Mesenchymal stem cell (in vitro differentiated cells and primary cell): ENCODE data around the gene KLF16.

Experiments
- DNase-seq: peaks from one replicate; pipeline ENCODE4 v3.0.0-alpha.2; 2013
- H2AFZ ChIP-seq: one replicate; pipeline ENCODE4 v1.6.1; 2013; ENCODE audit warnings: low read depth, mild to moderate bottlenecking, control low read depth, inconsistent platforms, low read length, moderate library complexity
- H2AK5ac ChIP-seq: 2 replicates; pipeline ENCODE4 v1.6.1; 2013; ENCODE audit warnings: low read length, moderate library complexity, mild to moderate bottlenecking, inconsistent platforms; ENCODE audit not compliant: severe bottlenecking
- H2BK120ac ChIP-seq: one replicate; pipeline ENCODE4 v1.6.1; 2013; ENCODE audit warnings: low read depth, mild to moderate bottlenecking, inconsistent platforms, low read length, moderate library complexity
- H2BK12ac ChIP-seq, 2 experiments: one replicate each; pipeline ENCODE4 v1.6.1; 2013; ENCODE audit warnings: inconsistent platforms in 2 of 2, low read length in 2 of 2, mild to moderate bottlenecking in 2 of 2, moderate library complexity in 2 of 2, control low read depth in 1 of 2
- H2BK15ac ChIP-seq: one replicate; pipeline ENCODE4 v1.6.1; 2013; ENCODE audit warnings: mild to moderate bottlenecking, low read depth, inconsistent platforms; ENCODE audit not compliant: poor library complexity, severe bottlenecking
- H2BK5ac ChIP-seq: 2 replicates; pipeline ENCODE4 v1.6.1; 2013; ENCODE audit warnings: low read depth, mild to moderate bottlenecking, low read length, control low read depth, inconsistent platforms; ENCODE audit not compliant: poor library complexity, severe bottlenecking
- H3K14ac ChIP-seq, 2 experiments: one replicate each; pipeline ENCODE4 v1.6.1; 2013; ENCODE audit warnings: inconsistent platforms in 2 of 2, low read length in 2 of 2, control low read depth in 1 of 2, mild to moderate bottlenecking in 1 of 2, moderate library complexity in 1 of 2
- H3K18ac ChIP-seq, 2 experiments: one replicate each; pipeline ENCODE4 v1.6.1; 2013; ENCODE audit warnings: inconsistent platforms in 2 of 2, low read length in 2 of 2, control low read depth in 1 of 2, low read depth in 1 of 2, mild to moderate bottlenecking in 1 of 2
- H3K23ac ChIP-seq, 2 experiments: one replicate each; pipeline ENCODE4 v1.6.1; 2013; ENCODE audit warnings: inconsistent platforms in 2 of 2, low read length in 2 of 2, mild to moderate bottlenecking in 2 of 2, moderate library complexity in 2 of 2, control low read depth in 1 of 2
- H3K27ac ChIP-seq: 2 replicates; pipeline ENCODE4 v1.5.1; 2013; ENCODE audit warnings: mild to moderate bottlenecking, moderate library complexity, low read length, control low read depth, inconsistent platforms; ENCODE audit not compliant: poor library complexity, severe bottlenecking
- H3K27me3 ChIP-seq, 2 experiments: 2 replicates each; pipeline versions ENCODE4 v1.6.1 to v1.7.0; 2013; ENCODE audit warnings: low read length in 2 of 2, mild to moderate bottlenecking in 2 of 2, moderate library complexity in 2 of 2, control low read depth in 1 of 2, inconsistent platforms in 1 of 2; ENCODE audit not compliant: control insufficient read depth in 1 of 2, insufficient read depth in 1 of 2
- H3K36me3 ChIP-seq, 2 experiments: 2 replicates each; pipeline versions ENCODE4 v1.6.1 to v1.7.0; 2013; ENCODE audit warnings: low read length in 2 of 2, control low read depth in 1 of 2, inconsistent platforms in 1 of 2, low read depth in 1 of 2, mild to moderate bottlenecking in 1 of 2; ENCODE audit not compliant: insufficient read depth in 2 of 2, control insufficient read depth in 1 of 2
- H3K4ac ChIP-seq, 2 experiments: one replicate each; pipeline ENCODE4 v1.6.1; 2013; ENCODE audit warnings: inconsistent platforms in 2 of 2, low read length in 2 of 2, mild to moderate bottlenecking in 2 of 2, moderate library complexity in 2 of 2, control low read depth in 1 of 2, low read depth in 1 of 2
- H3K4me1 ChIP-seq: 2 replicates; pipeline ENCODE4 v1.6.1; 2013; ENCODE audit warnings: low read depth, low read length, control low read depth; ENCODE audit not compliant: control insufficient read depth, insufficient read depth
- H3K4me2 ChIP-seq: 2 replicates; pipeline ENCODE4 v1.6.1; 2013; ENCODE audit warnings: low read length, mild to moderate bottlenecking, inconsistent platforms; ENCODE audit not compliant: poor library complexity, severe bottlenecking
- H3K4me3 ChIP-seq, 2 experiments: 2 replicates each; pipeline versions ENCODE4 v1.5.1 to v1.7.0; 2013; ENCODE audit warnings: low read length in 2 of 2, mild to moderate bottlenecking in 2 of 2, control low read depth in 1 of 2, low read depth in 1 of 2; ENCODE audit not compliant: insufficient read depth in 1 of 2
- H3K79me1 ChIP-seq: replicated peaks from 2 replicates; pipeline ENCODE4 v1.6.1; 2013; ENCODE audit warnings: mild to moderate bottlenecking, control low read depth, low read length, inconsistent platforms; ENCODE audit not compliant: poor library complexity, severe bottlenecking
- H3K9ac ChIP-seq: 2 replicates; pipeline ENCODE4 v1.7.0; 2013; ENCODE audit warnings: mild to moderate bottlenecking, low read length, moderate library complexity
- H3K9me3 ChIP-seq: 2 replicates; pipeline ENCODE4 v1.7.0; 2013; ENCODE audit warnings: mild to moderate bottlenecking, low read length; ENCODE audit not compliant: control insufficient read depth
- H4K8ac ChIP-seq: one replicate; pipeline ENCODE4 v1.6.1; 2013; ENCODE audit warnings: inconsistent platforms, mild to moderate bottlenecking, low read length, moderate library complexity
- H4K91ac ChIP-seq: one replicate; pipeline ENCODE4 v1.6.1; 2013; ENCODE audit warnings: mild to moderate bottlenecking, low read length, inconsistent platforms
- WGBS: methylation state at CpG from one replicate; pipeline ENCODE4 v1.1.7; 2013; ENCODE audit warnings: mixed read lengths; 5-methylcytosine and 5-hydroxymethylcytosine counted together

The KLF16 gene

DNA sequence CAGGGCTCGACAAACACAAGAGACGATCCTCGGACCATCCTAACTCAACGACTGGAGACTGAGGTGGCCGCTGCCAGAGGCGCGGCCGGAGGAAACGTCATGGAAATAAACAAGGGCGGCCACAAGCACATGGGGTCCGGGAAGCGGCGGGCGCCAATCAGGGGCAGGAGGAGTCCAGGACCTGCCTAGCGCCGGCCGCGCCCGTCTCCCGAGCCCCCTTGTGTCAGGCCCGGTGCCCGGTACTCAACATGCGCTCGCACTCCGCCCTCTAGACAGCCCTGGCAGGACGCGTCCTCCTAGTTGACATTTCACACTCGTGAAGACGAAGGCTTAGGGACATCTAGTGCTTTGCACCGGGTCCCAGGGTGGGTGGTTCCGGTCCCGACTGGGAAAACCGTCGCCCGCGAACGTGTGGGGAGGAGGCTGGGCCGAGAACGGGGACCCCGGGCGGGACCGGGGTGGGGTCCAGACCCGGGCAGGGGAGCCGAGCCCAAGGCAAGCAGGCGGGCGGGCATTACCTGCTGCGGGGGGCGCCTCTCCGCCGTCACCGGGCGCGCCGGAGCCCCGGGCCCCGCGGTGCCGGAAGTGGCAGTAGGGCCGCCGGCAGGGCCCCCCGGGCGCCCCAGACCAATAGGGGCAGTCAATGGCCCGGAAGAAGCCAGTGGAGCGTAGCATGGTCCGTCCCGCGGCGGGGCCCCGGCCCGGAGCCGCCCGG, 15.5 kb downstream of the KLF16 start:
- Histone ChIP-seq H3K14ac (no peak overlapping the region), H4K8ac (peak overlapping the region; percentile 42), H3K27me3 (no peaks in the 10 kb centered on the region), H2AFZ (no peak overlapping the region), H3K9me3 (no peaks in the 10 kb centered on the region), H3K23ac (peak overlapping the region in 1 of 2 experiments; percentile 20), H3K18ac (peak overlapping the region; percentile 13 to 100), H2BK120ac (peak overlapping the region; percentile 97), H4K91ac (peak overlapping the region; percentile 20), H3K36me3 (peaks cover 4 to 53% of the 10 kb centered on the region in 2 experiments), H3K9ac (peak overlapping the region; percentile 99), H3K27ac (peak overlapping the region; percentile 31), H2BK15ac (peak overlapping the region; percentile 81), H3K4ac (peak overlapping the region; percentile 88 to 98), H3K79me1 (peaks cover 21% of the 10 kb centered on the region), H2BK12ac (no peak overlapping the region), H3K4me1 (peaks cover 30% of the 10 kb centered on the region), H2AK5ac (no peak overlapping the region), H3K4me2 (peak overlapping the region; percentile 82), H3K4me3 (peak overlapping the region; percentile 77 to 89), H2BK5ac (peak overlapping the region; percentile 99)
- WGBS, result under 1% methylated on average over 64 of the region's 72 CpGs
- peak; percentile 88 for DNase-seq

DNA sequence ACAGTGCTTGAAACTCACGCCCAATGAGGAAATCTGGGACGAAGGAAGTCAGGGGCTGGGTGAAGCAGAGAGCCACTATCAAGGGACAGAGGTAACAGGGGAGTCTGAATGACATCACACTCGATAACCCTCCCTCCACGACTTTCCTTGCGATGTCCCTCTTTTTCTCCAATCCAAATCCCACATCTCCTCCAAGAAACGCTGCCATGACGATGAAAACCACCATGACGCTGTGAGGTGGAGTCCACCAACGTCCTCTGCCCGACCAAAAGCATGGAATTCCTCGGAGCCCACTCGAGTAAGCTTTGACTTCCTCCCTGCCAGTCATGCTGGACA, 16.1 kb downstream of the KLF16 start:
- no peak overlapping the region for H2AFZ ChIP-seq
- H2BK15ac ChIP-seq, result no peak overlapping the region
- no peak for DNase-seq
- peaks cover 18% of the 10 kb centered on the region for H3K79me1 ChIP-seq
- no peak overlapping the region for H4K91ac ChIP-seq
- H2AK5ac ChIP-seq, result no peak overlapping the region
- H3K27me3 ChIP-seq, result no peaks in the 10 kb centered on the region
- no peak overlapping the region for H2BK5ac ChIP-seq
- H3K9ac ChIP-seq, result peak overlapping the region; percentile 99
- H3K18ac ChIP-seq, result no peak overlapping the region
- no peak overlapping the region for H3K14ac ChIP-seq
- peaks cover 4 to 51% of the 10 kb centered on the region in 2 experiments for H3K36me3 ChIP-seq
- peak overlapping the region; percentile 77 to 89 for H3K4me3 ChIP-seq
- no peak overlapping the region for H3K4ac ChIP-seq
- no peak overlapping the region for H2BK12ac ChIP-seq
- 21% methylated on average over 12 of the region's 12 CpGs for WGBS
- no peak overlapping the region for H2BK120ac ChIP-seq
- peak overlapping the region; percentile 31 for H3K27ac ChIP-seq
- H3K4me1 ChIP-seq, result peaks cover 30% of the 10 kb centered on the region
- H3K4me2 ChIP-seq, result peak overlapping the region; percentile 82
- H4K8ac ChIP-seq, result no peak overlapping the region
- H3K23ac ChIP-seq, result no peak overlapping the region
- no peaks in the 10 kb centered on the region for H3K9me3 ChIP-seq

GRCh38 chr19:1846517-1847204, 16.7 kb downstream of the KLF16 start:
- Histone ChIP-seq H2BK5ac (no peak overlapping the region), H2BK12ac (no peak overlapping the region), H3K9me3 (no peaks in the 10 kb centered on the region), H3K27ac (no peak overlapping the region), H3K23ac (no peak overlapping the region), H3K14ac (no peak overlapping the region), H2BK15ac (no peak overlapping the region), H3K4me3 (peak overlapping the region in 1 of 2 experiments; percentile 89), H3K36me3 (peaks cover 4 to 45% of the 10 kb centered on the region in 2 experiments), H3K4me1 (peaks cover 29% of the 10 kb centered on the region), H3K9ac (peak overlapping the region; percentile 99), H3K79me1 (peaks cover 13% of the 10 kb centered on the region), H3K4ac (no peak overlapping the region), H2AK5ac (no peak overlapping the region), H3K27me3 (no peaks in the 10 kb centered on the region), H3K4me2 (peak overlapping the region; percentile 82), H2BK120ac (no peak overlapping the region), H4K91ac (no peak overlapping the region), H3K18ac (no peak overlapping the region), H4K8ac (no peak overlapping the region), H2AFZ (no peak overlapping the region)
- WGBS, result 95% methylated on average over 28 of the region's 29 CpGs
- DNase-seq, result no peak

GRCh38 chr19:1845642-1846041, 17.7 kb downstream of the KLF16 start:
- Histone ChIP-seq H3K79me1 (peaks cover 5% of the 10 kb centered on the region), H2AFZ (no peak overlapping the region), H3K9me3 (no peaks in the 10 kb centered on the region), H3K9ac (peak overlapping the region; percentile 99), H3K4me2 (no peak overlapping the region), H3K18ac (no peak overlapping the region), H2AK5ac (no peak overlapping the region), H3K27me3 (no peaks in the 10 kb centered on the region), H4K91ac (no peak overlapping the region), H3K14ac (no peak overlapping the region), H2BK15ac (no peak overlapping the region), H3K4me1 (peaks cover 31% of the 10 kb centered on the region), H3K23ac (no peak overlapping the region), H3K4me3 (peak overlapping the region in 1 of 2 experiments; percentile 89), H2BK120ac (no peak overlapping the region), H3K36me3 (peaks cover 0 to 41% of the 10 kb centered on the region in 2 experiments), H2BK12ac (no peak overlapping the region), H4K8ac (no peak overlapping the region), H3K4ac (no peak overlapping the region), H2BK5ac (no peak overlapping the region), H3K27ac (no peak overlapping the region)
- 96% methylated on average over 11 of the region's 11 CpGs for WGBS
- DNase-seq, result no peak
